ENCODE results near the gene FHOD3. TPM values are rescaled to one million over a fixed set of nuclear protein-coding genes. Genes with fewer than 3 reads are reported as not detected.
A peak's percentile ranks its signal among the peaks of the same experiment; 100 is the strongest.

The FHOD3 gene
- total and polyA plus RNA-seq, 2 of the 8 experiments (the other 6 are each of a cell fraction or from before 2014, with no cell fraction given), result 9.7 to 10.5 TPM

- no peak overlapping the region for H2BK15ac ChIP-seq (ENCODE audit: low read length)
- H3K9me3 ChIP-seq (ENCODE audit: insufficient read depth in 2 of 2, low read depth in 1 of 2, low read length in 1 of 2), result no peaks in the 10 kb centered on the region
- H3K23me2 ChIP-seq (ENCODE audit: low read depth, low read length), result peaks cover 12% of the 10 kb centered on the region; the same call in 1 of the 2 replicates
- no peak overlapping the region for H2BK20ac ChIP-seq (ENCODE audit: low read length)
- FAIRE-seq (peak; percentile 58), DNase-seq (ENCODE audit: low read depth in 1 of 2, low spot score in 2 of 2) (peak; percentile 73 to 87)
- no peak overlapping the region for H3K23ac ChIP-seq (ENCODE audit: insufficient read length)
- H2BK120ac ChIP-seq (replicated peaks; ENCODE audit: low read depth, low read length), result no peak overlapping the region
- 0% methylated on average over 30 of the region's 47 CpGs; no CpG with 5 or more reads in 1 of the 2 experiments for WGBS, 2 experiments (ENCODE audit: extremely low coverage in 1 of 2, insufficient coverage in 1 of 2, insufficient read length in 1 of 2, insufficient replicate concordance in 2 of 2, low coverage in 1 of 2, low lambda C conversion rate in 2 of 2, missing lambda C conversion rate in 1 of 2)
- H3K79me1 ChIP-seq (ENCODE audit: low read depth, low read length), result no peaks in the 10 kb centered on the region; the same call in 1 of the 2 replicates
- H2BK5ac ChIP-seq (ENCODE audit: low read depth, low read length), result no peak overlapping the region
- H3K4me2 ChIP-seq (ENCODE audit: insufficient read depth in 1 of 2, low read depth in 2 of 2, low read length in 2 of 2), result peak overlapping the region; percentile 67 to 98
- H3K4me3 ChIP-seq (ENCODE audit: extremely low read depth in 1 of 4, insufficient read depth in 2 of 4, low read depth in 3 of 4, low read length in 4 of 4), result peak overlapping the region; percentile 57 to 81 (median 61)
- peaks cover 11 to 36% (median 33%) of the 10 kb centered on the region in 4 experiments for H3K27me3 ChIP-seq (replicated peaks in 1 of 4; ENCODE audit: control insufficient read depth in 3 of 4, extremely low read depth in 1 of 4, insufficient read depth in 3 of 4, low read length in 3 of 4)
- no peak overlapping the region for H4K5ac ChIP-seq (ENCODE audit: insufficient read length, low read depth, low read length)
- peak overlapping the region; percentile 48; the same call in 1 of the 2 replicates for H3K18ac ChIP-seq (ENCODE audit: extremely low read depth, low read length)
- H3K14ac ChIP-seq (ENCODE audit: insufficient read length), result no peak overlapping the region
- H3K4ac ChIP-seq (replicated peaks; ENCODE audit: insufficient read length, low read depth, low read length), result no peak overlapping the region
- H2AK5ac ChIP-seq (ENCODE audit: low read depth, low read length), result no peak overlapping the region
- no peaks in the 10 kb centered on the region; a peak in 1 of 7 replicates for H3K4me1 ChIP-seq (replicated peaks in 1 of 4; ENCODE audit: control insufficient read depth in 3 of 4, insufficient read depth in 4 of 4, low read length in 3 of 4)
- H2BK12ac ChIP-seq (ENCODE audit: low read depth, low read length), result 0 out of 2 replicates have a peak overlapping the region, but pooled peaks have one; percentile 39
- peak overlapping the region; percentile 63 to 79 (median 74) for H3K9ac ChIP-seq (replicated peaks in 1 of 4; ENCODE audit: extremely low read depth in 1 of 4, low read depth in 3 of 4, low read length in 3 of 4)
- ChIA-PET POLR2A (ENCODE audit: partially characterized antibody) (interaction anchor here (1.2 kb wide), 1 partner anchor 109 kb away, joined by 3 read pairs; the partner anchor contains the start of gene MOCOS), CTCF (ENCODE audit: partially characterized antibody) (interaction anchor here (0.6 to 1.0 kb wide), 5 partner anchors 27 to 390 kb away, joined by 3 to 6 read pairs (median 3); no protein-coding TSS in a partner anchor)
- no peak overlapping the region for H3K56ac ChIP-seq (replicated peaks; ENCODE audit: insufficient read length, low read depth, low read length)
- no peak overlapping the region for H4K91ac ChIP-seq (replicated peaks; ENCODE audit: insufficient read length, low read length)
- peak overlapping the region; percentile 59; the same call in 1 of the 2 replicates for H2AFZ ChIP-seq (ENCODE audit: low read length)
- peak overlapping the region; percentile 92; the same call in 1 of the 2 replicates for H4K8ac ChIP-seq (ENCODE audit: extremely low read depth, insufficient read depth, low read length)
- H3K36me3 ChIP-seq (ENCODE audit: control insufficient read depth in 2 of 4, insufficient read depth in 4 of 4, low read length in 3 of 4), result no peaks in the 10 kb centered on the region
- no peak overlapping the region for H3K27ac ChIP-seq (ENCODE audit: low read depth, low read length)
- H3K79me2 ChIP-seq (ENCODE audit: control insufficient read depth in 1 of 2, insufficient read depth in 2 of 2, low read length in 2 of 2), result peaks cover 0 to 1% of the 10 kb centered on the region in 2 experiments; a peak in 1 of 4 replicates
- H4K20me1 ChIP-seq (replicated peaks in 1 of 2; ENCODE audit: control insufficient read depth in 1 of 2, insufficient read depth in 2 of 2, low read length in 2 of 2), result peaks cover 0 to 3% of the 10 kb centered on the region in 2 experiments
- TF ChIP-seq, protein P1, sequence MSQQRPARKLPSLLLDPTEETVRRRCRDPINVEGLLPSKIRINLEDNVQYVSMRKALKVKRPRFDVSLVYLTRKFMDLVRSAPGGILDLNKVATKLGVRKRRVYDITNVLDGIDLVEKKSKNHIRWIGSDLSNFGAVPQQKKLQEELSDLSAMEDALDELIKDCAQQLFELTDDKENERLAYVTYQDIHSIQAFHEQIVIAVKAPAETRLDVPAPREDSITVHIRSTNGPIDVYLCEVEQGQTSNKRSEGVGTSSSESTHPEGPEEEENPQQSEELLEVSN (IDR thresholded peaks at IDR 0.05), result 0 out of 2 replicates have a peak, but pooled peaks have one; percentile 17
- peak; percentile 18 for TF ChIP-seq EZH2 (IDR thresholded peaks at IDR 0.05; ENCODE audit: low read depth, low read length, severe bottlenecking)
- TF ChIP-seq GTF2F1 (IDR thresholded peaks at IDR 0.05; ENCODE audit: borderline replicate concordance, low read depth, low read length), result no peak
- no peak for TF ChIP-seq ZNF274 (IDR thresholded peaks at IDR 0.05; ENCODE audit: borderline replicate concordance, extremely low read depth, low read length)
- no peak for TF ChIP-seq BRCA1 (IDR thresholded peaks at IDR 0.05; ENCODE audit: low read depth, low read length)
- peak; percentile 47 for TF ChIP-seq ASH2L (IDR thresholded peaks at IDR 0.05; ENCODE audit: low read length)
- peak; percentile 37; the same call in 1 of the 2 replicates for TF ChIP-seq TEAD4 (IDR thresholded peaks at IDR 0.05; ENCODE audit: low read depth, low read length)
- TF ChIP-seq CTBP2 (IDR thresholded peaks at IDR 0.05; ENCODE audit: borderline replicate concordance, insufficient read depth, insufficient read length, low read length), result no peak
- TF ChIP-seq TBP (IDR thresholded peaks at IDR 0.05; ENCODE audit: low read depth, low read length), result peak; percentile 28; the same call in 1 of the 2 replicates
- TF ChIP-seq CEBPB (IDR thresholded peaks at IDR 0.05; ENCODE audit: low read depth, low read length), result no peak
Observed at GRCh38 chr18:36296650-36297416, 680 bp upstream of the FHOD3 start.
